GM23338 (cell line): ENCODE measurements around the gene INTS14.
"Not testable (repeated sequence)": the region's sequence is repeated elsewhere in the genome, so short reads cannot be mapped to it uniquely, and the experiment has no call there.

Source experiments
- CREB1 ChIP-seq: fragments of 250-450 bp; sonication (Bioruptor Pico); IDR thresholded peaks from 2 replicates; pipeline ENCODE4 v1.5.0; 2020; ENCODE audit warnings: low read depth, mild to moderate bottlenecking, moderate library complexity
- EZH2phosphoT487 ChIP-seq: fragments of 200-600 bp; sonication (generic); IDR thresholded peaks from one replicate; pipeline ENCODE4 v1.8.1; 2018; ENCODE audit warnings: antibody characterized with exemption; ENCODE audit not compliant: unreplicated experiment
- POLR2AphosphoS5 ChIP-seq: IDR thresholded peaks from 2 replicates; pipeline ENCODE4 v1.6.1; 2016; ENCODE audit warnings: antibody characterized with exemption, low read depth
- STAT1 ChIP-seq: IDR thresholded peaks from one replicate; pipeline ENCODE4 v1.6.1; 2016; ENCODE audit warnings: antibody characterized with exemption; ENCODE audit not compliant: unreplicated experiment
- TF ChIP-seq, protein P1 (sequence below), 2 experiments: fragments of 200-600 bp in 1 of 2; sonication (generic) in 1 of 2; conservative IDR thresholded peaks; 2 replicates each; pipeline versions ENCODE4 v1.5.1 to v1.6.1; 2016 to 2017; ENCODE audit warnings: antibody characterized with exemption in 2 of 2, low read depth in 2 of 2, mild to moderate bottlenecking in 2 of 2, moderate library complexity in 1 of 2

GRCh38 chr15:65549288-65549687 is 61.6 kb downstream of the INTS14 start:
- TF ChIP-seq STAT1; CREB1 (CRISPR knock-in tag); POLR2AphosphoS5; EZH2phosphoT487: not testable (repeated sequence)
- TF ChIP-seq, protein P1, sequence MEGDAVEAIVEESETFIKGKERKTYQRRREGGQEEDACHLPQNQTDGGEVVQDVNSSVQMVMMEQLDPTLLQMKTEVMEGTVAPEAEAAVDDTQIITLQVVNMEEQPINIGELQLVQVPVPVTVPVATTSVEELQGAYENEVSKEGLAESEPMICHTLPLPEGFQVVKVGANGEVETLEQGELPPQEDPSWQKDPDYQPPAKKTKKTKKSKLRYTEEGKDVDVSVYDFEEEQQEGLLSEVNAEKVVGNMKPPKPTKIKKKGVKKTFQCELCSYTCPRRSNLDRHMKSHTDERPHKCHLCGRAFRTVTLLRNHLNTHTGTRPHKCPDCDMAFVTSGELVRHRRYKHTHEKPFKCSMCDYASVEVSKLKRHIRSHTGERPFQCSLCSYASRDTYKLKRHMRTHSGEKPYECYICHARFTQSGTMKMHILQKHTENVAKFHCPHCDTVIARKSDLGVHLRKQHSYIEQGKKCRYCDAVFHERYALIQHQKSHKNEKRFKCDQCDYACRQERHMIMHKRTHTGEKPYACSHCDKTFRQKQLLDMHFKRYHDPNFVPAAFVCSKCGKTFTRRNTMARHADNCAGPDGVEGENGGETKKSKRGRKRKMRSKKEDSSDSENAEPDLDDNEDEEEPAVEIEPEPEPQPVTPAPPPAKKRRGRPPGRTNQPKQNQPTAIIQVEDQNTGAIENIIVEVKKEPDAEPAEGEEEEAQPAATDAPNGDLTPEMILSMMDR (conservative IDR thresholded peaks at IDR 0.05; ENCODE audit: low read depth in 2 of 2): not testable (repeated sequence)
